Measurements from ENCODE around the gene IDH3A.

GRCh38 chr15:78129751-78130287, 19.3 kb upstream of the IDH3A start:
- TF ChIP-seq POLR2A (IDR thresholded peaks at IDR 0.05): no peak
- no peak for TF ChIP-seq CTCF (IDR thresholded peaks at IDR 0.05)
- TF ChIP-seq POLR2AphosphoS5 (IDR thresholded peaks at IDR 0.05; ENCODE audit: insufficient read depth in 1 of 2, low read depth in 1 of 2): no peak
